Measurements from ENCODE around the gene NCF2. TPM values are rescaled to one million over a fixed set of nuclear protein-coding genes. Genes with fewer than 3 reads are reported as not detected.

The NCF2 gene
- total RNA-seq, 2 donors from 2014 or later, result 0.55 TPM; not detected in 1

DNA sequence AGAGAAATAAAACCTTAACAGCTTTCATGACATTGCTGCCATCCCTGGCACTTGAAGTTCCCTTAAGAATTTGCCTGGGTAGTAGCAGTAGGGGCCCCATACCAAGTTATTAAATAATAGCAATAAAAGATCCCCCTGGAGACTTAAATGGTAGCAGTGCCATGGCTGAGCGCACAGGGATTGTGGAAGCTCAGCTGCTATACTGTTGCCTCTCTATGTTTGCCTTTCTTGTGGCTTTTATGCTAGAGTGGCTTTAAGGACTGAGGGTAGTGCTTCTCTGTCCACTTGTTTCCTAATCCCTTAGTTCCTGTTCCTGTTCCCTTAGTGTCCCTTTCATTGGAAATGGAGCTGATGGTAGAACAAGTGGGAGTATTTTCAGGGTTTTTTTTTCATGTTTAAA, 42.1 kb downstream of the NCF2 start:
- peaks cover 82% of the 10 kb centered on the region for H3K36me3 Mint-ChIP-seq (ENCODE audit: low read depth)

DNA sequence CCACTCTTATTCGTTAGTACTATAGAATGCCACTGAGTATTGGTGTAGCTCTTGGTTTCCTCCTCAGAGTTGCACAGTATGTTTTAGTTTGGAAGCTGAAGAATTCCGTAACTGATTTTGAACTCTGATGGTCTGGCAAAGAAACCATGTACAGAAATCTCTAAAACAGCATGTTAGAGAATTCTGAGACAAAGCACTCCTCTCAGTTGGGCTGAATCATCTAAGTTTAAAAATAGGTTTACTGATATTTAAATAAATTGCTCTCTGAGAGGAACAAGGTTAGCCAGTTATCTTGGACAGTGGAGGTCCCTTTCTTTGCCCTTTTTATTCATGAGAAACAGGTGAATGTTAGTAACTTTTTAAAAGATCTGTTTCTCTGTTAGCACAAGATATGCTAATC, 43.8 kb downstream of the NCF2 start:
- peaks cover 25% of the 10 kb centered on the region for H3K4me1 ChIP-seq (ENCODE audit: control insufficient read depth, insufficient read depth, low read length)
- no peak overlapping the region for H3K27ac ChIP-seq (ENCODE audit: low read depth, low read length)
- Mint-ChIP-seq H3K27me3 (ENCODE audit: insufficient read depth) (no peaks in the 10 kb centered on the region), H3K4me1 (peaks cover 26% of the 10 kb centered on the region), H3K9me3 (no peaks in the 10 kb centered on the region), H3K27ac (peak overlapping the region; percentile 52), H3K36me3 (ENCODE audit: low read depth) (peaks cover 75% of the 10 kb centered on the region), H3K4me3 (no peak overlapping the region)
- no peak for TF ChIP-seq CTCF (conservative IDR thresholded peaks at IDR 0.05)
- H3K9ac ChIP-seq (ENCODE audit: extremely low read depth, low read length, poor library complexity, severe bottlenecking), result no peak overlapping the region
- 67 to 83% methylated on average over 1 to 2 of the region's 2 CpGs for WGBS, 2 experiments (ENCODE audit: insufficient coverage in 1 of 2, insufficient read length in 1 of 2)
- peaks cover 100% of the 10 kb centered on the region for H3K36me3 ChIP-seq (ENCODE audit: control insufficient read depth, insufficient read depth, low read length)
- no peaks in the 10 kb centered on the region for H3K9me3 ChIP-seq (ENCODE audit: control insufficient read depth, low read length)
- H3K27me3 ChIP-seq (ENCODE audit: control insufficient read depth, insufficient read depth, low read length, poor library complexity, severe bottlenecking), result no peaks in the 10 kb centered on the region
- no peak overlapping the region for H3K4me3 ChIP-seq (ENCODE audit: low read length)
- no peak for DNase-seq

More for the DNA sequence above, 42.1 kb downstream of the NCF2 start:
- Histone ChIP-seq H3K27me3 (ENCODE audit: control insufficient read depth, insufficient read depth, low read length, poor library complexity, severe bottlenecking) (no peaks in the 10 kb centered on the region), H3K4me3 (ENCODE audit: low read length) (no peak overlapping the region), H3K36me3 (ENCODE audit: control insufficient read depth, insufficient read depth, low read length) (peaks cover 100% of the 10 kb centered on the region), H3K4me1 (ENCODE audit: control insufficient read depth, insufficient read depth, low read length) (peaks cover 26% of the 10 kb centered on the region), H3K9ac (ENCODE audit: extremely low read depth, low read length, poor library complexity, severe bottlenecking) (no peak overlapping the region), H3K27ac (ENCODE audit: low read depth, low read length) (no peak overlapping the region), H3K9me3 (ENCODE audit: control insufficient read depth, low read length) (no peaks in the 10 kb centered on the region)
- Mint-ChIP-seq H3K4me3 (no peak overlapping the region), H3K27me3 (ENCODE audit: insufficient read depth) (no peaks in the 10 kb centered on the region), H3K4me1 (peaks cover 33% of the 10 kb centered on the region), H3K27ac (no peak overlapping the region), H3K9me3 (no peaks in the 10 kb centered on the region)
- TF ChIP-seq CTCF (conservative IDR thresholded peaks at IDR 0.05), result no peak
- WGBS, 2 experiments (ENCODE audit: insufficient coverage in 1 of 2, insufficient read length in 1 of 2), result 96% methylated on average over 1 of the region's 1 CpG; no CpG with 5 or more reads in 1 of the 2 experiments
- DNase-seq, result no peak

- H3K36me3 ChIP-seq (ENCODE audit: control insufficient read depth, insufficient read depth, low read length), result peaks cover 100% of the 10 kb centered on the region
- WGBS, 2 experiments (ENCODE audit: insufficient coverage in 1 of 2, insufficient read length in 1 of 2), result 91 to 93% methylated on average over 2 to 5 of the region's 5 CpGs
- H3K27ac Mint-ChIP-seq, result peak overlapping the region; percentile 90
These were observed 45.5 kb downstream of the NCF2 start for GRCh38 chr1:183544598-183545297.

More at GRCh38 chr1:183544598-183545297, 45.5 kb downstream of the NCF2 start:
- Mint-ChIP-seq H3K36me3 (ENCODE audit: low read depth) (peaks cover 73% of the 10 kb centered on the region), H3K27me3 (ENCODE audit: insufficient read depth) (no peaks in the 10 kb centered on the region), H3K9me3 (no peaks in the 10 kb centered on the region), H3K4me1 (peaks cover 26% of the 10 kb centered on the region), H3K4me3 (no peak overlapping the region)
- Histone ChIP-seq H3K27me3 (ENCODE audit: control insufficient read depth, insufficient read depth, low read length, poor library complexity, severe bottlenecking) (no peaks in the 10 kb centered on the region), H3K4me1 (ENCODE audit: control insufficient read depth, insufficient read depth, low read length) (peaks cover 25% of the 10 kb centered on the region), H3K4me3 (ENCODE audit: low read length) (no peak overlapping the region), H3K27ac (ENCODE audit: low read depth, low read length) (no peak overlapping the region), H3K9me3 (ENCODE audit: control insufficient read depth, low read length) (no peaks in the 10 kb centered on the region), H3K9ac (ENCODE audit: extremely low read depth, low read length, poor library complexity, severe bottlenecking) (no peak overlapping the region)
- TF ChIP-seq CTCF (conservative IDR thresholded peaks at IDR 0.05), result no peak
- DNase-seq, result no peak
